ENCODE measurements around the gene MUSK.

GRCh38 chr9:110828264-110828663 is 159.7 kb downstream of the MUSK start:
- TF ChIP-seq CTCF (IDR thresholded peaks at IDR 0.05) (no peak), POLR2AphosphoS5 (IDR thresholded peaks at IDR 0.05; ENCODE audit: low read depth, low read length) (no peak)
- TF ChIP-seq, protein P1, sequence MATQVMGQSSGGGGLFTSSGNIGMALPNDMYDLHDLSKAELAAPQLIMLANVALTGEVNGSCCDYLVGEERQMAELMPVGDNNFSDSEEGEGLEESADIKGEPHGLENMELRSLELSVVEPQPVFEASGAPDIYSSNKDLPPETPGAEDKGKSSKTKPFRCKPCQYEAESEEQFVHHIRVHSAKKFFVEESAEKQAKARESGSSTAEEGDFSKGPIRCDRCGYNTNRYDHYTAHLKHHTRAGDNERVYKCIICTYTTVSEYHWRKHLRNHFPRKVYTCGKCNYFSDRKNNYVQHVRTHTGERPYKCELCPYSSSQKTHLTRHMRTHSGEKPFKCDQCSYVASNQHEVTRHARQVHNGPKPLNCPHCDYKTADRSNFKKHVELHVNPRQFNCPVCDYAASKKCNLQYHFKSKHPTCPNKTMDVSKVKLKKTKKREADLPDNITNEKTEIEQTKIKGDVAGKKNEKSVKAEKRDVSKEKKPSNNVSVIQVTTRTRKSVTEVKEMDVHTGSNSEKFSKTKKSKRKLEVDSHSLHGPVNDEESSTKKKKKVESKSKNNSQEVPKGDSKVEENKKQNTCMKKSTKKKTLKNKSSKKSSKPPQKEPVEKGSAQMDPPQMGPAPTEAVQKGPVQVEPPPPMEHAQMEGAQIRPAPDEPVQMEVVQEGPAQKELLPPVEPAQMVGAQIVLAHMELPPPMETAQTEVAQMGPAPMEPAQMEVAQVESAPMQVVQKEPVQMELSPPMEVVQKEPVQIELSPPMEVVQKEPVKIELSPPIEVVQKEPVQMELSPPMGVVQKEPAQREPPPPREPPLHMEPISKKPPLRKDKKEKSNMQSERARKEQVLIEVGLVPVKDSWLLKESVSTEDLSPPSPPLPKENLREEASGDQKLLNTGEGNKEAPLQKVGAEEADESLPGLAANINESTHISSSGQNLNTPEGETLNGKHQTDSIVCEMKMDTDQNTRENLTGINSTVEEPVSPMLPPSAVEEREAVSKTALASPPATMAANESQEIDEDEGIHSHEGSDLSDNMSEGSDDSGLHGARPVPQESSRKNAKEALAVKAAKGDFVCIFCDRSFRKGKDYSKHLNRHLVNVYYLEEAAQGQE (IDR thresholded peaks at IDR 0.05; ENCODE audit: insufficient read depth in 1 of 2, low read depth in 2 of 2, low read length in 1 of 2) = peak in 1 of 2 experiments; percentile 30; a peak in 1 of 4 replicates

Data from Panc1 (cell line).